ENCODE measurements around the gene KCNK1.

The KCNK1 gene

DNA sequence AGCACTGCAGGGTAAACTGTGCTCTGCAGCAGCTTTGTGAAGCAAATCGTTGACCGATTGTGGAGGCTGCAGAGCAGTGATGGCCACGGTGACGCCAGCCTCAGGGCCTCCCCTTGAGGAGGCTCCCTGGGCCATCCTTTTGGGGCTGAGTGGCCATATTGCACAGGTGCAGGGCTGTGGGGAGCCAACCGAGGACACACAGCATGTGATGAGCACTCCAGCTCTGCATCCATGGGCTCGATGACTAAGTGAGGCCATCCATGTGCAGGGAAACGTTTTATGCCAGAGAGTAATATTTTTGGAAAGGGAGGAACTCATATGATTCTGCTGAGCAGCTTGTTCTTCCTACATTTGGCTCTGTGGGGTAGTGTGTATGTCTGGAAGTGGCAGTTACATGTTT lies 24.6 kb downstream of the KCNK1 start:
- POLR2A ChIA-PET: no interaction called here
- TF ChIP-seq, protein P1, sequence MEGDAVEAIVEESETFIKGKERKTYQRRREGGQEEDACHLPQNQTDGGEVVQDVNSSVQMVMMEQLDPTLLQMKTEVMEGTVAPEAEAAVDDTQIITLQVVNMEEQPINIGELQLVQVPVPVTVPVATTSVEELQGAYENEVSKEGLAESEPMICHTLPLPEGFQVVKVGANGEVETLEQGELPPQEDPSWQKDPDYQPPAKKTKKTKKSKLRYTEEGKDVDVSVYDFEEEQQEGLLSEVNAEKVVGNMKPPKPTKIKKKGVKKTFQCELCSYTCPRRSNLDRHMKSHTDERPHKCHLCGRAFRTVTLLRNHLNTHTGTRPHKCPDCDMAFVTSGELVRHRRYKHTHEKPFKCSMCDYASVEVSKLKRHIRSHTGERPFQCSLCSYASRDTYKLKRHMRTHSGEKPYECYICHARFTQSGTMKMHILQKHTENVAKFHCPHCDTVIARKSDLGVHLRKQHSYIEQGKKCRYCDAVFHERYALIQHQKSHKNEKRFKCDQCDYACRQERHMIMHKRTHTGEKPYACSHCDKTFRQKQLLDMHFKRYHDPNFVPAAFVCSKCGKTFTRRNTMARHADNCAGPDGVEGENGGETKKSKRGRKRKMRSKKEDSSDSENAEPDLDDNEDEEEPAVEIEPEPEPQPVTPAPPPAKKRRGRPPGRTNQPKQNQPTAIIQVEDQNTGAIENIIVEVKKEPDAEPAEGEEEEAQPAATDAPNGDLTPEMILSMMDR (IDR thresholded peaks at IDR 0.05; ENCODE audit: control extremely low read depth, extremely low read depth, low read depth, missing control alignments): no peak
- DNase-seq (ENCODE audit: extremely low spot score): no peak
- CTCF ChIA-PET: interaction anchor here (1.0 to 1.1 kb wide), 2 partner anchors 20 to 29 kb away, joined by 3 read pairs; no protein-coding TSS in a partner anchor

DNA sequence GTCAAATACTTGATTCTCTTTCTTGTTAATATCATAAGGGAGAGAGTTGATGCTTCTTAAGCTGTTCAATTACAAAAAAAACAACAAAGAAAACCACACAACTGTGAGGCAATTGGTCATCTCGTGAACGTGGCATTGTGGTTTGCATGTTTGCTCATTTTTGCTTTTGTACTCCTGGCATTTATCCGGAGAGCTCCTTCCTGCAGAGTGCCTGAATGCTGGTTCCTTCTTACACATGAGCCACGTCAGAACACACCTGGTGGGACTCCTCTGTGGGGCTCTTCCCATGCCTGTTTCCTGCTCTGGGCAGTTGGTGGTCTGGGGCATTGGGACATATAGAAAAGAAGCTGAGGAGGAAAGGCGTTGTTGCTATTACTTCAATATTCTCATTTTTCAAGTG lies 25.7 kb downstream of the KCNK1 start:
- POLR2A ChIA-PET: no interaction called here
- TF ChIP-seq, protein P1 (IDR thresholded peaks at IDR 0.05; ENCODE audit: control extremely low read depth, extremely low read depth, low read depth, missing control alignments): no peak
- CTCF ChIA-PET: interaction anchor here (0.9 to 1.3 kb wide), 2 partner anchors 11 to 121 kb away, joined by 3 to 4 read pairs; no protein-coding TSS in a partner anchor
- DNase-seq (ENCODE audit: extremely low spot score): no peak

DNA sequence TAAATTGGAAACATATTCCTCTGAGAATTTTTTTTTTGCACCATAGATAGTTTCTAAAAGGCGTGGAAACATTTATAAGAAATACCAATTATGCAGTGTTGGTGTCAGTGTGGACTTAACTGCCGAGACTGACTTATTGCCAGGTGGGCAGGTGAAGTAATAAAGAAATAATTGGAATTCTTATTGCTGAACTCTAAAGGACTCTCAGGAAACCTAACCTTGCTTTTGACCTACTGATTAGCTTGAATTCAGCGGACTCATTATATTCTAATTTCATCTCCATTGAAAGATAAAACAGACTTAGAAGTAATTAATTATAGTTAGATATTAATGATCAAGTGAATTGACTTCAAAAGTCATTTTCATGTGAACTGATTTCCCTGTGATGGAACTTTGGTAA lies 26.3 kb downstream of the KCNK1 start:
- ChIA-PET CTCF (interaction anchor here (1.3 kb wide), 1 partner anchor 12 kb away, joined by 4 read pairs; no protein-coding TSS in a partner anchor), POLR2A (no interaction called here)
- TF ChIP-seq, protein P1 (IDR thresholded peaks at IDR 0.05; ENCODE audit: control extremely low read depth, extremely low read depth, low read depth, missing control alignments): no peak
- no peak for DNase-seq (ENCODE audit: extremely low spot score)

DNA sequence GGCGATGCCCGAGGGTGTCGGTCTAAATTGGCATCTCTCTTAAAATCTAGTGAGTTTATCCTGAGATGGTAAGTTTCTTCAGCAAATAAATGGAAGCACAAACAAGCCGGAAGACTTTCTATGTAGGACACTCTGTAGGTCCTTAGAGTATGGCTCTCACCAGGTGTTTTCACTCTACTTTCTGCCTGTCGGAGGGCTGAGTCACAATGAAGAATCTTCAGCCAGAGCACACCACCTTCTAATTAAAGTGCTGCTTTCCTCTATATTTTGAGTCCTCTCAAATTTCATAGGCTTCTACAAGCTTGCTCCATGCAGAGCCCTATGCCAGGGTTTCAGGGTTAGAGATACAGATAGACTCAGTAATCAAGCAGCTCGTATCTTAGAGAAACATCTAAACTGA lies 27.1 kb downstream of the KCNK1 start:
- CTCF ChIA-PET: no interaction called here

DNA sequence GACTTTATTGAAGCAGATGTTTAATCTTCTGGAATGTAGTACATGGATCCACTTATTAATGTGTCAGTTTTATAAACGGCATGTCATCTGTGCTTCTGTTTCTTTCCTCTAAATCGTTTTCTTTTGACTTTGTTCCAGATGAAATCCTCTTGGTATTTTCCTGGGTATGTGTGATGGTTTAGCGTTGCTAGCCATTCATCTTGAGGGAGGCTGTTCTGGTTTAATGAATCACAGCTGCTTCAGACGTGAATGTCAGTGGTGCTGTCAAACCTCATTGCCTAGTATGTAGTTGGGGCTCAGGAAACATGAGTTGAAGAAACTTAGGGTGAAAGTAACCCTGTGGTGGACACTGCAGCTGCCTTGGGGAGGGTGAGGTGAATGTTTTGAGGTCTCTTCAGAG lies 33.2 kb downstream of the KCNK1 start:
- DNase-seq (ENCODE audit: extremely low spot score): no peak
- ChIA-PET CTCF (no interaction called here), POLR2A (no interaction called here)
- TF ChIP-seq, protein P1 (IDR thresholded peaks at IDR 0.05; ENCODE audit: control extremely low read depth, extremely low read depth, low read depth, missing control alignments): no peak

More for the DNA sequence above, 27.1 kb downstream of the KCNK1 start:
- TF ChIP-seq, protein P1 (IDR thresholded peaks at IDR 0.05; ENCODE audit: control extremely low read depth, extremely low read depth, low read depth, missing control alignments): no peak
- DNase-seq (ENCODE audit: extremely low spot score): no peak
- POLR2A ChIA-PET: no interaction called here

DNA sequence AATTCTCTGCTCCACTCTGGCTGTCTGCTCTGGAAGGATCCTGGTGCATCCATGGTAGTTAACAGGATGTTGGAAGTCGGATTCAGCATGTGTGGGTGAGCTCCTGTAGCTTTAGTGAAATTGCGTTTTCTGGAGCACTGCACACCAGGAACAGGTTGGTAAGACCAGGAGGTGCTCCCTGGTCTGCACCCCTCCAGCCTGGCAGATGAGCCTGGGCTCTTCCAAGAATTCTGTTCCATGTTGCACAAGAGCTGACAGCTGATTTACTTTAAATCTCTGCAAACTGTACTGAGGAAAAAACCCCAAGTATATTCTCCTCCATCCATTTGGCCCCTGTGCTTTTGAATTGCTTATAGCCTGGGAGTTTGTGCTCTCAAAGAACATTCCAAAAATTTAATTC lies 33.7 kb downstream of the KCNK1 start:
- TF ChIP-seq, protein P1 (IDR thresholded peaks at IDR 0.05; ENCODE audit: control extremely low read depth, extremely low read depth, low read depth, missing control alignments): no peak
- no peak for DNase-seq (ENCODE audit: extremely low spot score)
- ChIA-PET CTCF (no interaction called here), POLR2A (no interaction called here)

DNA sequence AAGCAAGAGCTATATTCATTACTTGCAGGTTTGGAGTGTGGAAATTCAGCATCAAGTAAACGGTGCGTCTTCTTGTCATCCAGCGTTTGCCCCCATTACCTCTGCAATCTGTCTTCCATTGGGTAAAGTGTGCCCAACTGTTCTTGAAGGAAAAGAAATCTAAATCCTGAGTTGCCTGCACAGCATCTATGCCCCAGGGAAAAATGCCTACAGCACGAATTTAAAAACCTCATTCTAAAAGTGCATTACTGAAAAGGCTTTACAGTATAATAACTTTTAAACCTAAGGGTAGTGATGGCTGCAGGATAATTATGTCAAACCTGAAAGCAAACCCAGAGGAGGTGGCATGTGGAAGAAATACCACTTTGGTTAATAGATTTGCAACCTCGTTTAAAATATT lies 37.2 kb downstream of the KCNK1 start:
- no peak for DNase-seq (ENCODE audit: extremely low spot score)
- CTCF ChIA-PET: no interaction called here
- POLR2A ChIA-PET: no interaction called here
- TF ChIP-seq, protein P1 (IDR thresholded peaks at IDR 0.05; ENCODE audit: control extremely low read depth, extremely low read depth, low read depth, missing control alignments): no peak
